K562 (cell line): ENCODE results near the gene ALOX12.

Experiments used
- ARHGAP35 ChIP-seq: fragments of 450-650 bp; IDR thresholded peaks from 2 replicates; pipeline ENCODE4 v1.6.1; 2018; ENCODE audit not compliant: partially characterized antibody
- HIVEP1 ChIP-seq: fragments of 250-450 bp; sonication (Bioruptor Pico); IDR thresholded peaks from 2 replicates; pipeline ENCODE4 v1.4.0; 2020; ENCODE audit warnings: mild to moderate bottlenecking
- MEF2D ChIP-seq: conservative IDR thresholded peaks from 2 replicates; pipeline ENCODE4 v1.6.1; 2016; ENCODE audit warnings: low read depth, missing genetic modification characterization, missing compliant biosample characterization
- ZBED1 ChIP-seq: IDR thresholded peaks from 2 replicates; pipeline ENCODE4 v1.6.1; 2014
- TF ChIP-seq, protein P1 (sequence below): IDR thresholded peaks from 3 replicates; pipeline ENCODE4 v1.6.1; 2011; ENCODE audit warnings: borderline replicate concordance, mild to moderate bottlenecking; ENCODE audit not compliant: insufficient read length, insufficient read depth
- TF ChIP-seq, protein P2 (sequence below): fragments of 450-650 bp; IDR thresholded peaks from 2 replicates; pipeline ENCODE4 v1.6.1; 2016; ENCODE audit warnings: antibody characterized with exemption
- TF ChIP-seq, protein P3 (sequence below), 2 experiments: fragments of 450-650 bp; conservative IDR thresholded peaks; 2 replicates each; pipeline ENCODE4 v1.6.1; 2017; ENCODE audit warnings: mild to moderate bottlenecking in 2 of 2, moderate library complexity in 2 of 2

DNA sequence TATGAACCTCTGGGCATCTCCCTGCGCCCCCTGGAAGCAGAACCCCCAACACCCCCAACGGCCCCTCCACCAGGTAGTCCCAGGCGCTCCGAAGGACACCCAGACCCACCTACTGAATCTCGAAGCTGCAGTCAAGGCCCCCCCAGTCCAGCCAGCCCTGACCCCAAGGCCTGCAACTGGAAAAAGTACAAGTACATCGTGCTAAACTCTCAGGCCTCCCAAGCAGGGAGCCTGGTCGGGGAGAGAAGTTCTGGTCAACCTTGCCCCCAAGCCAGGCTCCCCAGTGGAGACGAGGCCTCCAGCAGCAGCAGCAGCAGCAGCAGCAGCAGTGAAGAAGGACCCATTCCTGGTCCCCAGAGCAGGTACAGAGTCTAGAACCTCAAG lies 28.5 kb downstream of the ALOX12 start:
- TF ChIP-seq, protein P1, sequence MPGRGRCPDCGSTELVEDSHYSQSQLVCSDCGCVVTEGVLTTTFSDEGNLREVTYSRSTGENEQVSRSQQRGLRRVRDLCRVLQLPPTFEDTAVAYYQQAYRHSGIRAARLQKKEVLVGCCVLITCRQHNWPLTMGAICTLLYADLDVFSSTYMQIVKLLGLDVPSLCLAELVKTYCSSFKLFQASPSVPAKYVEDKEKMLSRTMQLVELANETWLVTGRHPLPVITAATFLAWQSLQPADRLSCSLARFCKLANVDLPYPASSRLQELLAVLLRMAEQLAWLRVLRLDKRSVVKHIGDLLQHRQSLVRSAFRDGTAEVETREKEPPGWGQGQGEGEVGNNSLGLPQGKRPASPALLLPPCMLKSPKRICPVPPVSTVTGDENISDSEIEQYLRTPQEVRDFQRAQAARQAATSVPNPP: no peak
- TF ChIP-seq, protein P2, sequence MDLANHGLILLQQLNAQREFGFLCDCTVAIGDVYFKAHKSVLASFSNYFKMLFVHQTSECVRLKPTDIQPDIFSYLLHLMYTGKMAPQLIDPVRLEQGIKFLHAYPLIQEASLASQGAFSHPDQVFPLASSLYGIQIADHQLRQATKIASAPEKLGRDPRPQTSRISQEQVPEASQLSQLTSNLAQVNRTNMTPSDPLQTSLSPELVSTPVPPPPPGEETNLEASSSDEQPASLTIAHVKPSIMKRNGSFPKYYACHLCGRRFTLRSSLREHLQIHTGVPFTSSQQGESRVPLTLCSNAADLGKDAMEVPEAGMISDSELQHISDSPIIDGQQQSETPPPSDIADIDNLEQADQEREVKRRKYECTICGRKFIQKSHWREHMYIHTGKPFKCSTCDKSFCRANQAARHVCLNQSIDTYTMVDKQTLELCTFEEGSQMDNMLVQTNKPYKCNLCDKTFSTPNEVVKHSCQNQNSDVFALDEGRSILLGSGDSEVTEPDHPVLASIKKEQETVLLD: no peak
- TF ChIP-seq ARHGAP35: no peak
- no peak for TF ChIP-seq MEF2D (tag)
- TF ChIP-seq, protein P3, sequence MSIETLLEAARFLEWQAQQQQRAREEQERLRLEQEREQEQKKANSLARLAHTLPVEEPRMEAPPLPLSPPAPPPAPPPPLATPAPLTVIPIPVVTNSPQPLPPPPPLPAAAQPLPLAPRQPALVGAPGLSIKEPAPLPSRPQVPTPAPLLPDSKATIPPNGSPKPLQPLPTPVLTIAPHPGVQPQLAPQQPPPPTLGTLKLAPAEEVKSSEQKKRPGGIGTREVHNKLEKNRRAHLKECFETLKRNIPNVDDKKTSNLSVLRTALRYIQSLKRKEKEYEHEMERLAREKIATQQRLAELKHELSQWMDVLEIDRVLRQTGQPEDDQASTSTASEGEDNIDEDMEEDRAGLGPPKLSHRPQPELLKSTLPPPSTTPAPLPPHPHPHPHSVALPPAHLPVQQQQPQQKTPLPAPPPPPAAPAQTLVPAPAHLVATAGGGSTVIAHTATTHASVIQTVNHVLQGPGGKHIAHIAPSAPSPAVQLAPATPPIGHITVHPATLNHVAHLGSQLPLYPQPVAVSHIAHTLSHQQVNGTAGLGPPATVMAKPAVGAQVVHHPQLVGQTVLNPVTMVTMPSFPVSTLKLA (conservative IDR thresholded peaks at IDR 0.05): no peak
- no peak for TF ChIP-seq ZBED1
- no peak for TF ChIP-seq HIVEP1 (CRISPR knock-in tag)
